GM19099 (cell line): ENCODE measurements around the gene PLA2R1.

ENCODE experiments used
- POLR2A ChIP-seq: IDR thresholded peaks from 3 replicates; pipeline ENCODE4 v1.6.1; 2011; ENCODE audit warnings: low read depth; ENCODE audit not compliant: insufficient read length; ENCODE audit errors: extremely low read depth

The PLA2R1 gene

GRCh38 chr2:160076914-160077313, 14.5 kb upstream of the PLA2R1 start:
- TF ChIP-seq POLR2A, result no peak

- TF ChIP-seq POLR2A, result no peak
These were observed 13.8 kb upstream of the PLA2R1 start for GRCh38 chr2:160076241-160076640.

- TF ChIP-seq POLR2A, result no peak
These were observed 12.8 kb upstream of the PLA2R1 start for GRCh38 chr2:160075171-160075570.

- no peak for TF ChIP-seq POLR2A
These were observed 11.0 kb upstream of the PLA2R1 start for GRCh38 chr2:160073284-160073888.

- no peak for TF ChIP-seq POLR2A
These were observed 6.5 kb upstream of the PLA2R1 start for GRCh38 chr2:160068906-160069305.

GRCh38 chr2:160064916-160065315, 2.5 kb upstream of the PLA2R1 start:
- TF ChIP-seq POLR2A, result no peak

GRCh38 chr2:160063879-160064612, 1.6 kb upstream of the PLA2R1 start:
- no peak for TF ChIP-seq POLR2A

GRCh38 chr2:160063271-160063670, 856 bp upstream of the PLA2R1 start:
- no peak for TF ChIP-seq POLR2A

- TF ChIP-seq POLR2A, result no peak
These were observed 497 bp downstream of the PLA2R1 start for GRCh38 chr2:160061944-160062291.

- TF ChIP-seq POLR2A, result no peak
These were observed 882 bp downstream of the PLA2R1 start for GRCh38 chr2:160061533-160061932.

- no peak for TF ChIP-seq POLR2A
These were observed 2.1 kb downstream of the PLA2R1 start for GRCh38 chr2:160060297-160060696.

GRCh38 chr2:160057356-160057755, 5.1 kb downstream of the PLA2R1 start:
- TF ChIP-seq POLR2A, result no peak

- TF ChIP-seq POLR2A, result no peak
These were observed 6.7 kb downstream of the PLA2R1 start for GRCh38 chr2:160055726-160056108.

GRCh38 chr2:160054984-160055725, 7.3 kb downstream of the PLA2R1 start:
- TF ChIP-seq POLR2A, result no peak

- no peak for TF ChIP-seq POLR2A
These were observed 8.5 kb downstream of the PLA2R1 start for GRCh38 chr2:160053946-160054345.

GRCh38 chr2:160052531-160052930, 9.9 kb downstream of the PLA2R1 start:
- no peak for TF ChIP-seq POLR2A
